D721Med (cell line): Measurements from ENCODE around the gene WFIKKN1.

Experiments
- DNase-seq: peaks from one replicate; pipeline ENCODE4 v3.0.0; 2011; ENCODE audit warnings: low spot score; ENCODE audit not compliant: insufficient read length
- FAIRE-seq: peaks from 2 replicates; lab custom pipeline; 2011; peaks lifted over from hg19 to GRCh38; lab: Jason Lieb, UNC
- CTCF ChIP-seq: IDR thresholded peaks from 2 replicates; pipeline ENCODE4 v1.5.1; 2012; ENCODE audit warnings: mild to moderate bottlenecking, control low read depth; ENCODE audit not compliant: insufficient read depth; ENCODE audit errors: missing control alignments

The WFIKKN1 gene

GRCh38 chr16:617855-618254 lies 12.9 kb upstream of the WFIKKN1 start:
- no peak for TF ChIP-seq CTCF
- FAIRE-seq (no peak), DNase-seq (no peak)

GRCh38 chr16:619476-620100 lies 11.2 kb upstream of the WFIKKN1 start:
- FAIRE-seq (no peak), DNase-seq (no peak)
- no peak for TF ChIP-seq CTCF

- FAIRE-seq = no peak
- no peak for DNase-seq
Measured at GRCh38 chr16:620700-621525, 9.9 kb upstream of the WFIKKN1 start.

GRCh38 chr16:621526-622105 lies 9.2 kb upstream of the WFIKKN1 start:
- DNase-seq = no peak
- no peak for TF ChIP-seq CTCF
- FAIRE-seq = no peak

More at GRCh38 chr16:620700-621525, 9.9 kb upstream of the WFIKKN1 start:
- no peak for TF ChIP-seq CTCF

- no peak for TF ChIP-seq CTCF
- DNase-seq = no peak
- FAIRE-seq = no peak
Measured at GRCh38 chr16:622920-623280, 7.9 kb upstream of the WFIKKN1 start.

- FAIRE-seq = no peak
- TF ChIP-seq CTCF = no peak
- DNase-seq = no peak
Measured at GRCh38 chr16:624526-625070, 6.2 kb upstream of the WFIKKN1 start.
